ENCODE measurements around the gene CREM. TPM values are rescaled to one million over a fixed set of nuclear protein-coding genes. Genes with fewer than 3 reads are reported as not detected.

CREM gene
- total RNA-seq, 1 donor from 2014 or later: 26.9 TPM

DNA sequence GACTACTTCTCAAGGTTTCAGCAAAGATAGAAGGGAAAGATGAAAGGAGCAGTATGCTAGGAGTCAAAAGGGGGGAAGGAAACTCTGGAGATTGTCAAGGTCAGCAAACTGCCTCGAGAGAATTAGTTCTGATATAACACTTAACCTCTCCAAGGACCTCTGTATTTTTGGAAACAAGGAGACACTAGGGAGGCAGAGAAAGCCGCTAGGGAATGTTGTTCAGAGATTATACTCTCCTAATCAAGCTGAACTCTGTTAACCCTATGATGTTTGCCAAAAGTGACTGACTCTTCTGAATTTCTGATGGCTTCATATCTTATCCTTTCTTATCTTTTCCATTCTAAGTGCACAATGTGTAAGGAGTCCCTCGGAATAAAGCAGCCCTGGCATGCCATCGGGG lies 27.1 kb downstream of the CREM start:
- no peak for DNase-seq (ENCODE audit: low read depth)
- no peak overlapping the region for H3K4me3 ChIP-seq (ENCODE audit: low read depth, low read length)
- TF ChIP-seq, protein P1, sequence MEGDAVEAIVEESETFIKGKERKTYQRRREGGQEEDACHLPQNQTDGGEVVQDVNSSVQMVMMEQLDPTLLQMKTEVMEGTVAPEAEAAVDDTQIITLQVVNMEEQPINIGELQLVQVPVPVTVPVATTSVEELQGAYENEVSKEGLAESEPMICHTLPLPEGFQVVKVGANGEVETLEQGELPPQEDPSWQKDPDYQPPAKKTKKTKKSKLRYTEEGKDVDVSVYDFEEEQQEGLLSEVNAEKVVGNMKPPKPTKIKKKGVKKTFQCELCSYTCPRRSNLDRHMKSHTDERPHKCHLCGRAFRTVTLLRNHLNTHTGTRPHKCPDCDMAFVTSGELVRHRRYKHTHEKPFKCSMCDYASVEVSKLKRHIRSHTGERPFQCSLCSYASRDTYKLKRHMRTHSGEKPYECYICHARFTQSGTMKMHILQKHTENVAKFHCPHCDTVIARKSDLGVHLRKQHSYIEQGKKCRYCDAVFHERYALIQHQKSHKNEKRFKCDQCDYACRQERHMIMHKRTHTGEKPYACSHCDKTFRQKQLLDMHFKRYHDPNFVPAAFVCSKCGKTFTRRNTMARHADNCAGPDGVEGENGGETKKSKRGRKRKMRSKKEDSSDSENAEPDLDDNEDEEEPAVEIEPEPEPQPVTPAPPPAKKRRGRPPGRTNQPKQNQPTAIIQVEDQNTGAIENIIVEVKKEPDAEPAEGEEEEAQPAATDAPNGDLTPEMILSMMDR (conservative IDR thresholded peaks at IDR 0.05; ENCODE audit: low read depth, low read length): no peak

DNA sequence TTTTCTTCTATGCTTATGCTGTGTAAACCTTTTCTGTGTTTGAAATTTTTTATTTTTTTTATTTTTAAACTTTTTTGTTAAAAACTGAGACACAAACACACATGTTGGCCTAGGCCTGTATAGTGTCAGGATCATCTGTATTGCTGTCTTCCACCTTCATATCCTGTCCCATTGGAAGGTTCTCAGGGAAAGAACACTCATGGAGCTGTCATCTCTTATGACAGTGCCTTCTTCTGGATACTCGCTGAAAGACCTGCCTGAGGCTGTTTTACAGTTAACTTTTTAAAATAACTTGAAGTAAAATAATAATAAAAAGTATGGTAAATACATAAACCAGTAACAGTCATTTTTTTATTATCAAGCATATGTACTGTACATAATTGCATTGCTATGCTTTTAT lies 34.1 kb downstream of the CREM start:
- DNase-seq (ENCODE audit: low read depth): no peak
- TF ChIP-seq, protein P1 (conservative IDR thresholded peaks at IDR 0.05; ENCODE audit: low read depth, low read length): no peak
- H3K4me3 ChIP-seq (ENCODE audit: low read depth, low read length): no peak overlapping the region

DNA sequence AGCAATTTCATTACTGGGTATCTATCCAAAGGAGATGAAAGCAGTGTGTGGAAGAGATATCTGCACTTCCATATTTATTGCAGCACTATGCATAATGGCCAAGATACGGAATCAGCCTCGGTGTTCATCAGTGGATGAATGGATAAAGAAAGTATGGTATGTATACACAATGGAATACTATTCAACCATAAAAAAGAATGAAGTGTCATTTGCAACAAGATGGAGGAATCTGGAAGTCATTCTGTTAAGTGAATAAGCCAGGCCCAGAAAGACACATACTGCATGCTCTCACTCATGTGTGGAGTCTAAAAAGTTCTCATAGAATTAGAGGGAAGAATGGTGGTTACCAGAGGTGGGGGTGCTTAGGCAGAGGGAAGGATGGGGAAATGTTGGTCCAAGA lies 35.3 kb downstream of the CREM start:
- TF ChIP-seq, protein P1 (conservative IDR thresholded peaks at IDR 0.05; ENCODE audit: low read depth, low read length): no peak
- no peak for DNase-seq (ENCODE audit: low read depth)
- no peak overlapping the region for H3K4me3 ChIP-seq (ENCODE audit: low read depth, low read length)

DNA sequence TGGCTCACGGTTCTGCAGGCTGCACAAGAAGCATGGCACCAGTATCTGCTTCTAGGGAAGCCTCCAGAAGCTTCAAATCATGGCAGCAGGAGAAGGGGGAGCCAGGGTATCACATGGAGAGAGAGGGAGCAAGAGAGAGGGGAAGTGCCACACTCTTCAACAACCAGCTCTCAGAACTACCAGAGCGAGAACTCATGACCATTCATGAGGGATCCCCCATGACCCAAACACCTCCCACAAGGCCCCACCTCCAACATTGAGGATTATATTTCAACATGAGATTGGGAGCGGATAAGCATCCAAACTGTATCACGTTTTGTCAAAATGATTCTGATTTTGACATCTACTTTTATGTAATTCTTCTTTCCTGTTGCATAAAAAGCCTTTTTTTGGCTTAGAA lies 38.5 kb downstream of the CREM start:
- no peak overlapping the region for H3K4me3 ChIP-seq (ENCODE audit: low read depth, low read length)
- DNase-seq (ENCODE audit: low read depth): no peak
- TF ChIP-seq, protein P1 (conservative IDR thresholded peaks at IDR 0.05; ENCODE audit: low read depth, low read length): no peak

DNA sequence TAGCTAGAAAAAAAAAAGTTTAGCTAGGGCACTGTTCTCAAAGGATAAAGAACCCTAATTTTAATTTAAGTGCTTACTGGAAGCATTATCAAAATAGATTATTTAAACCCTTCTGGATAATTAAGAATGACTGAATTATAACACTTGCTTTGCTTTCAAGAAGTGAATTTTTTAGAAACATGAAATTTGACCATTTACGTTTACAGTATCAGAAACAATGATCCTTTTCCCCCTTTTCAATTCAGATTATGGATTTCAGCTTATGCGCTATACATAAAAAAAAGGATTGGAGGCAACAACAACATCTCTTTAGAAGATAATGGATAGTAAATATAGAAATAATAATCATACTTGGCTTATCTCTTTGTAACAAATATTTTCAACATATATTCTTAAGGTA lies 39.2 kb downstream of the CREM start:
- TF ChIP-seq, protein P1 (conservative IDR thresholded peaks at IDR 0.05; ENCODE audit: low read depth, low read length): no peak
- H3K4me3 ChIP-seq (ENCODE audit: low read depth, low read length): no peak overlapping the region
- DNase-seq (ENCODE audit: low read depth): no peak

DNA sequence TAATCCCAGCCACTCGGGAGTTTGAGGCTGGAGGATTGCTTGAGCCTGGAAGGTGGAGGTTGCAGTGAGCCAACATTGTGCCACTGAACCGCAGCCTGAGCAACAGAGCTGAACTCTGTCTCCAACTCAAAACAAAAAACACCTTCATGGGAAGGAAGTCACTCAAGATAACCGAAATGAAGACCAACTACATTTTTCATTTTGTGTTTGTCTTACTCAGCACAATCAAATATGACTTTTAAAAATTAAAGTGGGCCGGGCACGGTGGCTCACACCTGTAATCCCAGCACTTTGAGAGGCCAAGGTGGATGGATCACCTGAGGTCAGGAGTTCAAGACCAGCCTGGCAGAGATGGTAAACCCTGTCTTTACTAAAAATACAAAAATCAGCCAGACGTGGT lies 40.0 kb downstream of the CREM start:
- TF ChIP-seq, protein P1 (conservative IDR thresholded peaks at IDR 0.05; ENCODE audit: low read depth, low read length): no peak
- no peak for DNase-seq (ENCODE audit: low read depth)
- H3K4me3 ChIP-seq (ENCODE audit: low read depth, low read length): no peak overlapping the region

DNA sequence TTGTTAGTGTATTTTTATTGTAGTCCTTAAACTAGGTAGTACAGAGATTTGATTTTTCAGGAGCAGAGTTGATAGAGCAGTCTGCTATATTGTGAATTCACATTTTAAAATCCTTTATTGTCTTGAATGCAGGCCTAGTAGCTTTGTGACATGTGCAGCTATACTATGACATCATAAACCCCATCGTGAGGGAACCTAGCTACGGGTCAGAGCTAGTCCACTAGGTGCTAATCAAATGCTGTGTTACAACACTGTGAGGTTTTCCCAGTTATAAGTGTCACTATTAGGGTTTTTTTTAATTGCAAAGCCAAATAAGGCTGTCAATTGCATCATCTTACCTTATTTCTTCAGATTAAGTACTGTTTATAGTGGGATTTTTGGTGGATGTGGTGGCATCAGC lies 40.7 kb downstream of the CREM start:
- TF ChIP-seq, protein P1 (conservative IDR thresholded peaks at IDR 0.05; ENCODE audit: low read depth, low read length): no peak
- DNase-seq (ENCODE audit: low read depth): no peak
- H3K4me3 ChIP-seq (ENCODE audit: low read depth, low read length): no peak overlapping the region

All from epithelial cell of proximal tubule (primary cell).